Right hindlimb (tissue), 1 donor: ENCODE results near the gene RPEL1.
A peak's percentile ranks its signal among the peaks of the same experiment; 100 is the strongest.
"Not testable (repeated sequence)": the region's sequence is repeated elsewhere in the genome, so short reads cannot be mapped to it uniquely, and the experiment has no call there.

Experiments used
- DNase-seq: peaks from one replicate; pipeline ENCODE4 v3.0.0-alpha.2; 2018

RPEL1 gene

DNA sequence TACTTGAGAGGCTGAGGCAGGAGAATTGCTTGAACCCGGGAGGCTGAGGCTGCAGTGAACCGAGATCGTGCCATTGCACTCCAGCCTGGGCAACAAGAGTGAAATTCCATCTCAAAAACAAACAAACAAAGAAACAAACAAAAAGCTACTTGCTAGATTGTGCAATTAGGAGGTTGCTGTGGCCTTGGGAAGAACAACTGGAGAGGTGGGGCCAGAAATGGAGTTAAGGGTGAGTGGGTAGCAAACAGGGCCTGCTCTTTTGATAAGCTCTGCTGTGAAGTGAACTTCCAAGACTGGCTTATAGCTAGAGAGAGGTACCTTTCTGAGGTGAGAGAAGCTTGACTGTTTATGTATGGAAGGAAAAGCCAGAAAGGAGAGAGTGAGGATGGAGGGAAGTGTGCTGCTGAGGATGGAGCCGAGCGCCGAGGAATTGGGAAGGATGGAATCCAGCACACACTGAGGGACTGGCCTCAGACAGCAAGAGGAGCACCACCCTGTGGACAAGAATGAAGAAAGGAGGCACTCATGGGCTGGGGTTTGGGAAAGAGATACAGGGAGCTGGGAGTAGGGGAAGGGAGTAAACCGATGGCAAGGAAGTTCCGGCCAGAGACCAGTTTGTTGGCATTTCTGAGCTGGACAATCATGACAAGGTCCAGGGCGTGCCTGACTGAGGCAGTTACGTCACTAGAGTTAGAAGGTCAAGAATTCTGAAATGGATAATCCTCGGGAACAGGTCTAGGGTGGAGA lies 7.0 kb upstream of the RPEL1 start:
- peak; percentile 17 for DNase-seq

DNA sequence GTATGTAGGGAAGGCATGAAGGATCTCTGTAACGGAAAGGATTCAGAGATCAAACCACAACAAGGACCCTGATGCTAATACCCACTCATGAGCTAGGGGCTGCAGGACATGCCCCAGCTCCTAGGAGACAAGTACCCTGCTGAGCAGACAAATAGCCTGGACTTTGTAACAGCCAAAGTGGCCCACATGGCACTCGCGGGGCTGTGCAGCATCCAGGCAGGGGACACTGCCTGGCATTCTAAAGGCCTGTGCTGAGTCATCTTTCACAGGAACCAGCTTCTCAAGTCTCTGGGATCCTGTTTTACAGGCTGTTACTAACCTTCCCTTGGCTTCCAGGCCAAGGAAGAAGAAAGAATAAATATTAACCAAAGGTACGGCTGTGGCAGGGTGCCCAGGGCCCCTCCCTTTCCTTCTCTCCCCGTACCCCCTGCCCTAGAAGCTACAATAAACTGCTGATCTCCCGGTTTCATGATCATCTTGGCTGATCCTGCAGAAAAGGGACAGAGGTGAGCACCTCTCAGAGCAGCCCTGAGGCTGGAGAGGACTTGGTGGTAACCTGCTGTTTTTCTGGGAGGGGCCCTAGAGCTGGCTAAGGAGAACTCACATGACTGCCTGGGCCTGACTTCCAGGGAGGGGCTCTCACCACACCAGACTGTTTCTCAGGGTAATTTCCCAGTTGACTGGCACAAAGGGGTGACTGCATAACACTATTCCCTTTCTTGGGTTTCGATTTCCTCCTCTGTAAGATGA lies 4.2 kb upstream of the RPEL1 start:
- no peak for DNase-seq

DNA sequence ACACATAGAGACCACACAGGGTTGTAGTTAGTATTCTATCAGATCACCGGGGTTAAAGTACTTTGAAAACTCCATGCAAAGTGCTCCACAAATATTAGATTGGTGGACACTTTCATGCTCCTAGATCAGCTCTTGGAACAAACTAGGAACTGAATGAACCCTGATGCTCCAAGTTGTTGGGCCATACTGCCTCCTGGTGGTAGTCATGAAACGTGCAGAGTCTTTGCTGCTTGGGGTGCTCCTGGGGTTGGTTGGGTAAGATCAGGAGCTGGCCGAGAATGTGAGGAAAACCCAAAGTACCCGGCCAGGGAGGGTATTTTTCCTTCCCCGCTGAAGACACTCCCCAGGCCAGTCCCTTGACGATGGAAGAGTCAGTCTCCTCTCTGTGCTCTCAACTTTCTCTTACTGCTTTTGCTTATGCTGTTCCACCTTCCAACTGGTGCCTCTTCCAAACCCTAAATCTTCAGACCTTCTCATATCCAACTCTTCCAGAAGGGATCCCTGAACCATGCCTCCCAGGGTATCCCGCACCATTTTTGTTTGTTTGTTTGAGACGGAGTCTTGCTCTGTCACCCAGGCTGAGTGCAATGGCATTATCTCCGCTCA lies 918 bp upstream of the RPEL1 start:
- peak; percentile 63 for DNase-seq

DNA sequence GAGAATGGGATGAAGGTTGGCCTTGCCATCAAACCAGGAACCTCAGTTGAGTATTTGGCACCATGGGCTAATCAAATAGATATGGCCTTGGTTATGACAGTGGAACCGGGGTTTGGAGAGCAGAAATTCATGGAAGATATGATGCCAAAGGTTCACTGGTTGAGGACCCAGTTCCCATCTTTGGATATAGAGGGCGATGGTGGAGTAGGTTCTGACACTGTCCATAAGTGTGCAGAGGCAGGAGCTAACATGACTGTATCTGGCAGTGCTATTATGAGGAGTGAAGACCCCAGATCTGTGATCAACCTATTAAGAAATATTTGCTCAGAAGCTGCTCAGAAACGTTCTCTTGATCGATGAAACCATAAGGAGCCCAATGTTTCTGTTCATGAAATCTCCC lies 637 bp downstream of the RPEL1 start:
- no peak for DNase-seq

DNA sequence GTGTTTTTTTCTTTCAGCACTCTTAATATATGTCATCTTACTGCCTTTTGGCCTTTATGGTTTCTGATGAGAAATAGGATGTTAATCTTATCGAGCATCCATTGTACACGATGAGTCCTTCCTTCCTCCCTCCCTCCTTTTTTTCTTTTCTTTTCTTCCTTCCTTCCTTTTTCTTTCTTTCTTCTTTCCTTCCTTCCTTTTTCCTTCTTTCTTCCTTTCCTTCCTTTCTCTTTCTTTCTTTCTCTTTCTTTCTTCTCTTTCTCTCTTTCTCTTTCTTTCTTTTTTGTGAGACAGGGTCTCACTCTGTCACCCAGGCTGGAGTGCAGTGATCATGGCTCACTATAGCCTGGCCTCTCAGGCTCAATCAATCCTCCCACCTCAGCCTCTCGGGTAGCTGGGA lies 8.4 kb downstream of the RPEL1 start:
- DNase-seq: no peak

DNA sequence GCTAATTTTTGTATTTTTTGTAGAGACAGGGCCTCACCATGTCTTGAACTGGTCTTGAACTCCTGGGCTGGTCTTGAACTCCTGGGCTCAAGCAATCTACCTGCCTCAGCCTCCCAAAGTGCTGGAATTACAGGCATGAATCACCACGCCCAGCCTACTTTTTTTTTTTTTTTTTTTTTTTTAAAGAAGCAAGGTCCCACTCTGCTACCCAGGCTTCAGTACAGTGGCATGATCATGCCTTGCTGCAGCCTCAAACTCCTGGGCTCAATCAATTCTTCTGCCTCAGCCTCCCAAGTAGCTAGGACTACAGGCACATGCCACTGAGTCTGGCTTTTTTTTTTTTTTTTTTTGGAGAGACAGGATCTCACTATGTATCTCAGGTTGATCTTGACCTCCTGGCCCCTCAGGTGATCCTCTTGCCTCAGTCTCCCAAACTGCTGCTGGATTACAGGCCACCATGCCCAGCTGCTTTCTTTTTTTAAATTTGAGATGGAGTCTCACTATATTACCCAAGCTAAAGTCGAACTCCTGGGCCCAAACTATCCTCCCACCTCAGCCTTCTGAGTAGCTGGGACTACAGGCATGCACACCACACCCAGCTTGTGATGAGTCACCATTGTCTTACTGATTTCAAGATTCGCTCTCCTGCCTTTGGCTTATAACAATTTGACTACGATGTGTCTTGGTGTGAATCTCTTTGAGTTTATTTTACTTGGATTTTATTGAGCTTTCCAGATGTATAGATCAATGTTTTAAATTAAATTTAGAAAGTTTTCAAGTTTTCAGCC lies 9.0 kb downstream of the RPEL1 start:
- no peak for DNase-seq

DNA sequence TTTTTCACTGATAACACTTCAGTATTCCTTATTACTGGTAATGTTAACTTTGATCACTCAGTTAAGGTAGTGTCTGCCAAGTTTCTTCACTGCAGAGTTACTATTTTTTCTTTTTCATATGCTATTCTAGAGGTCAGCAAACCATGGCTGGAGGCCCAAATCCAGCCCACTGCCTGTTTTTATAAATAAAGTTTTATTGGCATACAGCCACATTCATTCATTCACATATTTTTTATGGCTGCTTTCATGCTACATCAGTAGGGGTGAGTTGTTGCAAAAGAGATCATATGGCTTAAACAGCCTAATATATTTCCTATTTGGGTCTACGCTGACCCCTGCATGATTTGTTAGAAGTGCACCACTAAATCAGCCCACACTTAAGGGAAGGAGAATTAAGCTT lies 10.9 kb downstream of the RPEL1 start:
- no peak for DNase-seq

DNA sequence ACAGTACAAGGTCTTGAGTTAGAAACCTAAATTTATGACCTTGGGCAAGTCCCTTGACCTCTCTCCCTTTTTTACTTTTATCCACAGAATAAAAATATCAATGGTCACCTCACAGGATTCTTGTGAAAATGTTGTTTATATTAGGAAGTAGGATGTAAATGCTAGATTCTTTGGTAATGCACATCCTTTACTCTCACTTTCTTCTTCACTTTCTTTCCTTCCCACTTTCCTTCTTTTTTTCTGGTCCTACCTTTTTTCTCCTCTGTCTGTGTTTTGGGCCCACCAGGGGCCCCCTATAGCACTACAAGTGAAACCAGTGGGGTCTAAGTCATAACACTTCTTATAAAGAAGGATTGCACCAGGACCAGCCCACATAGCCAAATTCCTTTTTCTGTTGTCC lies 12.1 kb downstream of the RPEL1 start:
- no peak for DNase-seq

DNA sequence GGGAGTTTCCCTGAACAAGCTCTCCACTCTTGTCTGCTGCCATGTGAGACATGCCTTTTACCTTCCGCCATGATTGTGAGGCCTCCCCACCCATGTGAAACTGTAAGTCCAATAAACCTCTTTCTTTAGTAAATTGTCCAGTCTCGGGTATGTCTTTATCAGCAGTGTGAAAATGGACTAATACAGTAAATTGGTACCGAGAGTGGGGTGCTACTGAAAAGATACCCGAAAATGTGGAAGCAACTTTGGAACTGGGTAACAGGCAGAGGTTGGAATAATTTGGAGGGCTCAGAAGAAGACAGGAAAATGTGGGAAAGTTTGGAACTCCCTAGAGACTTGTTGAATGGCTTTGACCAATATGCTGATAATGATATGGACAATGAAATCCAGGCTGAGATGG lies 13.2 kb downstream of the RPEL1 start:
- not testable (repeated sequence) for DNase-seq

DNA sequence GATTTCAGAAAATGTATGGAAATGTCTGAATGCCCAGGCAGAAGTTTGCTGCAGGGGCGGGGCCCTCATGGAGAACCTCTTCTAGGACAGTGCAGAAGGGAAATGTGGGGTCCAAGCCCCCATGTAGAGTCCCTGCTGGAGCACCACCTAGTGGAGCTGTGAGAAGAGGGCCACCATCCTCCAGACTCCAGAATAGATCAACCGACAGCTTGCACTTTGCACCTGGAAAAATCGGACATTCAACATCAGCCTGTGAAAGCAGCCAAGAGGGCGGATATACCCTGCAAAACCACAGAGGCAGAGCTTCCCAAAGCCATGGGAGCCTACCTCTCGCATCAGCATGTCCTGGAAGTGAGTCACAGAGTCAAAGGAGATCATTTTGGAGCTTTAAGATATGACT lies 14.3 kb downstream of the RPEL1 start:
- DNase-seq: no peak

DNA sequence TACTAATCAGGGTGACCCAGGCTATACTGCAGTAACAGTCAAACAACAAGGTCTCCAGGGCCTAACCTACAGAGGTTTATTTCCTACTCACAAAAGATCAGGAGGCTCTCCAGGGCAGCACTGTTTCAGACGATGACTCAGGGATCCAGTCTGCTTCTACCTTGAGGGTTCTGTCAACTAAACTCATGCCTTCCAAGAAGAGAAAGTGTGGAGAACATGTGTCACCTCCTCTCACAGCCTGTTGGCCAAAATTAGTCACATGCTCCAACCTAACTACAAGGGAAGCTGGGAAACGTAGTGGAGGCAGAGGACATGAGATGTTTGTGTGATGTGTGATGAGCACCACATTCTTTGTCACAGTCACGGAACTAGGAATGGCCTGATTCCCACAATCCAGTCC lies 16.5 kb downstream of the RPEL1 start:
- DNase-seq: no peak

DNA sequence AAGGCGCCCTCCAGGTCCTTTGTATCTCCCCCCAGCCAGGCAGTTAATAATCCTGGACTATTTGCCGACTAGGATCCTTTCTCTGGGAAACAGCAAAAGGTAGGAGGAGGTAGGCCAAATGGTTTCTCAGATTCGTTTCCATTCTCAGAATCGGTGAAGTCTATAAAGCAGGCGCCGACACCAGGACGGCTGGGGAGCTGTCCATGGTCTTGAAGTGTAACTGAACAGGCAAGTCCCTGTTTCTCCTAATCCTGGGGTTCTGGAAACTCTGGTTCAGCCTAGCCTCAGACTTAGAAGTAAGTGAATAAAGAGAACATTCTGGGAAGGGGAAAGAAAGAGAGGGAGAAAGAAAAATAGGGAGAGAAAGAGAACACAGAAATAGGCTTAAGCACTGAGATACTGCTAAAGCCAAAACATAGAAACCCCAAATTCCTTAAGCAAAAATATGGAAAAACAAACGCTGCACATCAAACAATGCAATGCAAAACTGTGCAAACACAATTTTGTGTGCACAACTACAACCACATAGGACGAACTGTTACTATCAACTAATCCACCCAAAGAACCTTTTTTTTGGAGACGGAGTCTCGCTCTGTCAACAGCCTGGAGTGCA lies 20.1 kb downstream of the RPEL1 start:
- DNase-seq: peak; percentile 70

DNA sequence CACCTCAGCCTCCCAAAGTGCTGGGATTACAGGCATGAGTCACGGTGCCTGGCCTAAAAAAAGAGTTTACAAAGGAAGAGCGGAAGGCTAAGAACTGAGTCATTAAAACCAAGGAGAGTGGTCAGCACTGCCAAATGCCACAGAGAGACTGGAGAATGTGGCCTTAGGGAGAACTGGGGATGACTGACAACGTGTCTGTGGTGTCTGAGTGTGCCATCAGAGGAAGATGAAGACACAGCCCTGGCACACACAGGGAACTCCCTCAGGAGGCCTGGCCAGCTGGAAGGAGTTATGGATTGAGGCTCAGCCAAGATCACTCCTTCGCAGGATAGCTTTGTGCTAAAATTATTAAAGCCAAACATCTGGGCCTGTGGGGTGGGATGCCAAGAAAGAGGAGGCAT lies 27.4 kb downstream of the RPEL1 start:
- peak; percentile 47 for DNase-seq

DNA sequence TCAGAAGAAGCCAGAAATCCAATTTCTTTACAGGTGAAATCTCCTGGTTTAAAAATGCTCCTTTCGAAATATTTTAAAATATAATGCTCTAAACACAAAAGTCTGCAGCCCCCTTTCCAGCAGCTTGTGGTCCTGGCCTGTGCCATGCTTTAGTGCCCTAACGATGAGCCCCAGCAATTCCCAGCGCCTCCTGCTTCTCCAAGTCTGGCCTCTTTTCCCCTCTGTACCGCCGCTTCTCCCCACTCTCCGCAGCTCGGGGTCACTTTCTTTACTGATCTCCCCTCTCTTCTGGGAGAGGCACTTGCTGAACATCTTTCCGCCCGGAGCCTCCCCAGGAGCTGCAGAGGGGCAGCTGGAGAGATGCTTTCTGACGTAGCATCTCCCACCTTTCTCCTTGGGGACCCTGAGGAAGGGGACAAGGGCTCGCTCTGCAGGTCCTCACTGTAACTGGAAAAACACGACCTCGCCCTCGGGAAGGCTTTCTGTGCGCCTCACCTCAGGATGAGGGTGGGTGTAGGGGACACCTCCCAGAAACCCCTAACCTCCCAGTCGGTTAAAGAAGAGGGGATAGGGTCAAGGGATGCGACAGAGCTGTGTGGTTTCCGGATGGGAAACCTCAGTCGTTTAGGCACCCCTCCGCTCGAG lies 30.7 kb downstream of the RPEL1 start:
- DNase-seq: no peak

DNA sequence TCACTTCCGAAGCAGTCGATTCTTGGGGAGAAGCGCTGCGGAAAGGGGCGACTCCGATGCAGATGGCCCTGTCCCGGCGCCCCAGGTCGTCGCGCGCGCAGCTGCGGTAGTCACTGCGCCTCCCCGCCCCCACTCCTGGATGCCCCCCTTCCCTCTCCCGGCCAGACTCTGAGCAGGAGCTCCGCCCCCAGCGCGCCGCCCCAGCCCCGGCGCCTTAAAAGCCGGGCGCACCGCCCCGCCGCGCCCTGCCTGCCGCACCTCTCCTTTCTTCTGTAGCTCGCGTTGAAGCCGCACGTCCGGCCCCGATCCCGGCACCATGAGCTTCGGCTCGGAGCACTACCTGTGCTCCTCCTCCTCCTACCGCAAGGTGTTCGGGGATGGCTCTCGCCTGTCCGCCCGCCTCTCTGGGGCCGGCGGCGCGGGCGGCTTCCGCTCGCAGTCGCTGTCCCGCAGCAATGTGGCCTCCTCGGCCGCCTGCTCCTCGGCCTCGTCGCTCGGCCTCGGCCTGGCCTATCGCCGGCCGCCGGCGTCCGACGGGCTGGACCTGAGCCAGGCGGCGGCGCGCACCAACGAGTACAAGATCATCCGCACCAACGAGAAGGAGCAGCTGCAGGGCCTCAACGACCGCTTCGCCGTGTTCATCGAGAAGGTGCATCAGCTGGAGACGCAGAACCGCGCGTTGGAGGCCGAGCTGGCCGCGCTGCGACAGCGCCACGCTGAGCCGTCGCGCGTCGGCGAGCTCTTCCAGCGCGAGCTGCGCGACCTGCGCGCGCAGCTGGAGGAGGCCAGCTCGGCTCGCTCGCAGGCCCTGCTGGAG lies 31.4 kb downstream of the RPEL1 start, which contains the start of gene INA:
TSS of gene INA (plus strand) at position 243 of the 817 bp plus-strand sequence. CDS start at position 317, 74 bp downstream.
- DNase-seq: peak; percentile 24

DNA sequence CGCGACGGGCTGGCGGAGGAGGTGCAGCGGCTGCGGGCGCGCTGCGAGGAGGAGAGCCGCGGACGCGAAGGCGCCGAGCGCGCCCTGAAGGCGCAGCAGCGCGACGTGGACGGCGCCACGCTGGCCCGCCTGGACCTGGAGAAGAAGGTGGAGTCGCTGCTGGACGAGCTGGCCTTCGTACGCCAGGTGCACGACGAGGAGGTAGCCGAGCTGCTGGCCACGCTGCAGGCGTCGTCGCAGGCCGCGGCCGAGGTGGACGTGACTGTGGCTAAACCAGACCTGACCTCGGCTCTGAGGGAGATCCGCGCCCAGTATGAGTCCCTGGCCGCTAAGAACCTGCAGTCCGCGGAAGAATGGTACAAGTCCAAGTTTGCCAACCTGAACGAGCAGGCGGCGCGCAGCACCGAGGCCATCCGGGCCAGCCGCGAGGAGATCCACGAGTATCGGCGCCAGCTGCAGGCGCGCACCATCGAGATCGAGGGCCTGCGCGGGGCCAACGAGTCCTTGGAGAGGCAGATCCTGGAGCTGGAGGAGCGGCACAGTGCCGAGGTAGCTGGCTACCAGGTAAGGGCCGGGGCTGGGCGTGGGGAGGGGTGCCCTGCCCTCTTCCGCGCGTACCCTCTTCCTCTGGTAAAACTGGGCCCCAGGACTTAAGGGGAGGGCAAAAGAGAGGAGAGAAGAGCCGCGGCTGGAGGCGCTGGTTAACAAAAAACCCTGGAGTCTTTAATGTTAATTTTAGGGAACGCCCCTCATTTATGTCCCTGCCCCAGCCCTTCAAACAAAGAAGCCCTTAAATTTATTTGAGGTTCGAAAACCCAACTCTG lies 32.2 kb downstream of the RPEL1 start:
- DNase-seq: no peak

DNA sequence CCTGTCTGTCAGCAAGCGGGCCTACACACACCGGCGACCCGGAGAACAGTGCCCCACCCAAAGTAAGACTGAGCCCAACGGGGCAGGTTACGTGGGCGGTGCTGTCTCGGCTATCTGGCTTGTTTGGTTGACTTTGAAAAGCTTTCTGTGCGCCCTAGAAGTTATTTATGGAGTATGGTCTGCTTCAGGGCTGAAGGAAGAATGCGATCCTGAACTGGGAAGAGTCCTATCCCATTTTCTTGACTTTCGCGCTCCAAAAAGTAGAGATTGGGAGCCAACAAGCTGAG lies 32.8 kb downstream of the RPEL1 start:
- no peak for DNase-seq

DNA sequence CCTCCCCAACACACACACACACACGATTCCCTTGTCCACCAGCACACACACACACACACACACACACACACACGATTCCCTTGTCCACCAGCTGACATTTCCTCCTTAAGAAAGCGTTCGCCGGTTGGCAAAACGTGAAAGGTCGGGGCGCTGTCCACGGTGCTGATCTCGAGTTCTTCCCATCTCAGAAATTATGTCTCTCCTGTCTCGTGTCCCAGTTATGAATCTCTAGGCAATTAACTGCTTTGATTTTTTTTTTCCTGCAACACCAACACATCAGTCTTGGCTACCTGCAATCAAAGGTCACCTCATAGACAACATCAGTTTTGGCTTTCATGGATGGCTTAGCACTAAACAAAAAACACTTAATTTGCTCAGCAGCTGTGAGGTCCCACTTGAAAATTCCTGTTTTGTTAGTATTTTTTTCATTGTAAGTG lies 33.2 kb downstream of the RPEL1 start:
- DNase-seq: peak; percentile 62

DNA sequence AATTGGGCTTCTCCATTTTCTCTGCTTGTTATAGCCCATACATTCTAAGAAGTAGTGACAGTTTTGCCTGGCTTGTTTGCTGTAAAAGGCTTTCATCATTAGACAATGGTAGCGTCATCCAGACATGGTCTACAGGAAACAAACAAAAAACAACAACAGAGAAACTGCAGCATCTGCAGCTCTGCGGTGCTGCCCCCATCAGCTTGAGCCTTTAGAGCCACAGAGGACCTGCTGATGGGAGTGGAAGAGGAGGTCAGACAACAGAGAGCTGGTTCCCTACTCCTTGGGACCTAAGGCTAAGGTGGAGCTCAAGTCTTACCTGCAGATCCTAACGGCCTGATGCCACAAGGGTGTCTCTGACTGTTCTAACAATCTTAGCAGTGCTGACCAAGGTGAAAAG lies 34.3 kb downstream of the RPEL1 start:
- DNase-seq: no peak

DNA sequence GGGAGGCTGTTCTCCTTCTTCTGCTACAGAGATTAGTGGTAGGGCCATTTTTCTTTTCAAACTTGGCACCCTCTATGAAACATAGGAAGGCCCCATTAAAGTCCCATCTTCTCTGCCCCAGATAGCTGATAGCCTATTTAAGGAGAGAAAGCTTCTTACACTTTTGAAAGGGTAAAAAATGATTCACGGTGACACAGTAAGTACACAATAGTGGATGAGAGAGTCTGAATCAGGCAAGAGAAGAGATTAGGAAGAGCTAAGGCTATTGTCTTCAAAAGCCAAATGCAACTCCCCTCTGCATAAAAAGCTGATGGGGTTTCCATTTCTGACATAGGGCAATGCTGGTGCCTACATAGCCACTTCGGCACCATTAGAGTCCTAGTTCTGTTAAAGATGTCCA lies 34.8 kb downstream of the RPEL1 start:
- DNase-seq: no peak

DNA sequence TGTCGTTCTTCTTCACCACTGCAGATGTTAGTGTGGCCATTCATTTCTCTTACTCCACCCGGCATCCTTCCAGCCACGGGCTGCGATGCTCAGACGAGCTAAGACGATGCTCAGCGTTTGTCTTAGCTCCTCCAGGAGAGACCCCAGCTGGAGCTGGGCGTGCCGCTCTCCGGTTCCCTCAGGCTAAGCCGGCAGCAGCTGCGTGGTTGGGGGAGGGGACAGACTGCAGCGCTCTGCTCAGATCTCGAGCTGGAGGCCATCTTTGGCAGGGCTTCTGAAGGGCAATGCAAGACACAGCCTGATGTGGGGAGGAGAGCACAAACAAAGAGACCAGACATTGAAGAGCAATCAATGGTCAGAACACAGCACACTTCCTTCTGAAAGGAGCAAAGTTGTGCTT lies 36.1 kb downstream of the RPEL1 start:
- DNase-seq: peak; percentile 75
